ENCODE results near the gene PLCXD1. TPM values are rescaled to one million over a fixed set of nuclear protein-coding genes. Genes with fewer than 3 reads are reported as not detected.

Gene PLCXD1
- total RNA-seq, 4 donors from 2014 or later: 2.1 to 8.9 (median 2.4) TPM

- H3K27me3 ChIP-seq: peaks cover 0 to 36% (median 9%) of the 10 kb centered on the region in 4 donors
- TF ChIP-seq POLR2A (IDR thresholded peaks at IDR 0.05; ENCODE audit: low read depth) (no peak), CTCF (IDR thresholded peaks at IDR 0.05) (no peak), EP300 (IDR thresholded peaks at IDR 0.05) (no peak), POLR2AphosphoS5 (IDR thresholded peaks at IDR 0.05) (no peak)
- no peaks in the 10 kb centered on the region for H3K9me3 ChIP-seq
- H3K4me3 ChIP-seq: no peak overlapping the region
- H3K27ac ChIP-seq (replicated peaks in 1 of 4): no peak overlapping the region
- H3K36me3 ChIP-seq: peaks cover 0 to 43% (median 20%) of the 10 kb centered on the region in 4 donors
- DNase-seq (ENCODE audit: extremely low spot score): no peak
- H3K4me1 ChIP-seq: peaks cover 8 to 16% (median 14%) of the 10 kb centered on the region in 4 donors
- intact Hi-C loops (cut with DNase I): no loop called here
- no CpG with 5 or more reads among the region's 23 CpGs for whole genome bisulfite sequencing
Observed at GRCh38 chrX:332496-332860, 51.3 kb downstream of the PLCXD1 start.

- H3K9me3 ChIP-seq: no peaks in the 10 kb centered on the region
- TF ChIP-seq POLR2AphosphoS5 (IDR thresholded peaks at IDR 0.05) (no peak), CTCF (IDR thresholded peaks at IDR 0.05) (no peak), POLR2A (IDR thresholded peaks at IDR 0.05; ENCODE audit: low read depth) (no peak), EP300 (IDR thresholded peaks at IDR 0.05) (no peak)
- peaks cover 8 to 16% (median 14%) of the 10 kb centered on the region in 4 donors for H3K4me1 ChIP-seq
- DNase-seq (ENCODE audit: extremely low spot score): no peak
- H3K4me3 ChIP-seq: no peak overlapping the region
- intact Hi-C loops (cut with DNase I): no loop called here
- H3K27me3 ChIP-seq: peaks cover 0 to 32% (median 9%) of the 10 kb centered on the region in 4 donors
- no peak overlapping the region for H3K27ac ChIP-seq (replicated peaks in 1 of 4)
- 91% methylated on average over 26 of the region's 33 CpGs for WGBS
- H3K36me3 ChIP-seq: peaks cover 0 to 48% (median 24%) of the 10 kb centered on the region in 4 donors
Observed at GRCh38 chrX:332916-333610, 51.9 kb downstream of the PLCXD1 start.

GRCh38 chrX:333611-334311 is 52.6 kb downstream of the PLCXD1 start:
- no peak for DNase-seq (ENCODE audit: extremely low spot score)
- peaks cover 8 to 16% (median 14%) of the 10 kb centered on the region in 4 donors for H3K4me1 ChIP-seq
- intact Hi-C loops (cut with DNase I): no loop called here
- H3K9me3 ChIP-seq: no peaks in the 10 kb centered on the region
- no peak overlapping the region for H3K4me3 ChIP-seq
- H3K27me3 ChIP-seq: peaks cover 0 to 32% (median 9%) of the 10 kb centered on the region in 4 donors
- no peak overlapping the region for H3K27ac ChIP-seq (replicated peaks in 1 of 4)
- no peak for TF ChIP-seq POLR2AphosphoS5 (IDR thresholded peaks at IDR 0.05)
- 94% methylated on average over 36 of the region's 51 CpGs for WGBS
- H3K36me3 ChIP-seq: peaks cover 0 to 55% (median 31%) of the 10 kb centered on the region in 4 donors

GRCh38 chrX:334331-334891 is 53.2 kb downstream of the PLCXD1 start:
- Histone ChIP-seq H3K36me3 (peaks cover 0 to 59% (median 33%) of the 10 kb centered on the region in 4 donors), H3K27ac (replicated peaks in 1 of 4) (no peak overlapping the region), H3K27me3 (peaks cover 0 to 32% (median 9%) of the 10 kb centered on the region in 4 donors), H3K4me3 (no peak overlapping the region), H3K9me3 (no peaks in the 10 kb centered on the region), H3K4me1 (peaks cover 8 to 16% (median 14%) of the 10 kb centered on the region in 4 donors)
- TF ChIP-seq POLR2AphosphoS5 (IDR thresholded peaks at IDR 0.05): no peak
- no peak for TF ChIP-seq CTCF (IDR thresholded peaks at IDR 0.05)
- no peak for TF ChIP-seq POLR2A (IDR thresholded peaks at IDR 0.05; ENCODE audit: low read depth)
- no peak for TF ChIP-seq EP300 (IDR thresholded peaks at IDR 0.05)
- intact Hi-C loops (cut with DNase I): no loop called here
- WGBS: 96% methylated on average over 41 of the region's 53 CpGs
- no peak for DNase-seq (ENCODE audit: extremely low spot score)
